Epithelial cell of proximal tubule (primary cell): Measurements from ENCODE around the gene C1S. TPM values are rescaled to one million over a fixed set of nuclear protein-coding genes. Genes with fewer than 3 reads are reported as not detected.
"Not testable (repeated sequence)": the region's sequence is repeated elsewhere in the genome, so short reads cannot be mapped to it uniquely, and the experiment has no call there.

Source experiments
- DNase-seq: peaks from one replicate; pipeline ENCODE4 v3.0.0-alpha.2; 2011; ENCODE audit warnings: low read depth
- H3K4me3 ChIP-seq: 2 replicates; pipeline ENCODE4 v1.5.1; 2011; ENCODE audit warnings: low read depth, mild to moderate bottlenecking, low read length
- total RNA-seq: library from RNA; depleted of rRNA; stranded (reverse); fragments of >200 nt; gene quantifications from 2 replicates; pipeline ENCODE4 v1.2.3, GENCODE V29; 2015
- TF ChIP-seq, protein P1 (sequence below): conservative IDR thresholded peaks from 2 replicates; pipeline ENCODE4 v1.5.1; 2012; ENCODE audit warnings: low read depth, mild to moderate bottlenecking, low read length

C1S gene
- total RNA-seq, 1 donor from 2014 or later = 1.3 TPM

DNA sequence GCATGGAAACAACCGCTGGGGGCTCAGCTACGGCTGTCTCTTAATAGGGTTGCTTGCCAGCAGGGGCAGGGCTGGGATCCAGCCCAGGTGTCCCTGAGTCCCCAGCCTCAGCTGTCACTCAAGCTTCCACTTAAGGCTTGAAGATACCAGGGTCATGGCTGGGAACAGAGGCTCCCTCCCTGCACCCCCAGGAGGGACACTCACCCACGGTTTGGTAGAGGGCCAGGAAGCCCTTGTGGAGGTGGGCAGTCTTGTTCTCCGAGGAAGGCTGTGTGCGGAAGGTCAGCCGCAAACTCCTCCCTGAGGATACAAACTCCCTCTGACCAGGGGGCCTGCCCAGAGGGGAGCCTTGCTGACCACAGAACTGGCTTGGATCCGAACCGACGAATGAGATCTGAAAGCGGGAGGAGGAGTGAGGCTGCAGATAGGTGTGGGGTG lies 41.2 kb downstream of the C1S start:
- TF ChIP-seq, protein P1, sequence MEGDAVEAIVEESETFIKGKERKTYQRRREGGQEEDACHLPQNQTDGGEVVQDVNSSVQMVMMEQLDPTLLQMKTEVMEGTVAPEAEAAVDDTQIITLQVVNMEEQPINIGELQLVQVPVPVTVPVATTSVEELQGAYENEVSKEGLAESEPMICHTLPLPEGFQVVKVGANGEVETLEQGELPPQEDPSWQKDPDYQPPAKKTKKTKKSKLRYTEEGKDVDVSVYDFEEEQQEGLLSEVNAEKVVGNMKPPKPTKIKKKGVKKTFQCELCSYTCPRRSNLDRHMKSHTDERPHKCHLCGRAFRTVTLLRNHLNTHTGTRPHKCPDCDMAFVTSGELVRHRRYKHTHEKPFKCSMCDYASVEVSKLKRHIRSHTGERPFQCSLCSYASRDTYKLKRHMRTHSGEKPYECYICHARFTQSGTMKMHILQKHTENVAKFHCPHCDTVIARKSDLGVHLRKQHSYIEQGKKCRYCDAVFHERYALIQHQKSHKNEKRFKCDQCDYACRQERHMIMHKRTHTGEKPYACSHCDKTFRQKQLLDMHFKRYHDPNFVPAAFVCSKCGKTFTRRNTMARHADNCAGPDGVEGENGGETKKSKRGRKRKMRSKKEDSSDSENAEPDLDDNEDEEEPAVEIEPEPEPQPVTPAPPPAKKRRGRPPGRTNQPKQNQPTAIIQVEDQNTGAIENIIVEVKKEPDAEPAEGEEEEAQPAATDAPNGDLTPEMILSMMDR = no peak
- H3K4me3 ChIP-seq = no peak overlapping the region
- DNase-seq = no peak

DNA sequence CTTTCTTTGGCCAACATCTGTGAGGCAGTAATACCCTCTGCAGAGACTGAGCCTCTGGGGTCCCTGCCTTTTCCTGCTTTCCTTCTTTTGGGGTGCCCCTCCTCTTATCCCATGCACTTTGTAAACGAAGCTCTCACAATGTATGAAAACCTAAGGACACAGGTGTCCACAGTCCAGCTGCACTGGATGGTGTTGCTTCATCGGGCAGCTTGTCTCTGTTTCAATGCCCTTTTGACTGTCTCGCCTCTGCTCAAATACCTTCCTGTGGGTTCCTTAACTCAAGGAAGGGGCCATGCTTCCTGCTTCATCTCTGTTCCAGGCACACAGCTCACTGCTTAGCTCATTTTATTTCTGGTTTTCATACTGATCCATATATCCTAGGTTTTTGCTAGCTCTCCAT lies 42.1 kb downstream of the C1S start:
- no peak for DNase-seq
- TF ChIP-seq, protein P1 = no peak
- no peak overlapping the region for H3K4me3 ChIP-seq

DNA sequence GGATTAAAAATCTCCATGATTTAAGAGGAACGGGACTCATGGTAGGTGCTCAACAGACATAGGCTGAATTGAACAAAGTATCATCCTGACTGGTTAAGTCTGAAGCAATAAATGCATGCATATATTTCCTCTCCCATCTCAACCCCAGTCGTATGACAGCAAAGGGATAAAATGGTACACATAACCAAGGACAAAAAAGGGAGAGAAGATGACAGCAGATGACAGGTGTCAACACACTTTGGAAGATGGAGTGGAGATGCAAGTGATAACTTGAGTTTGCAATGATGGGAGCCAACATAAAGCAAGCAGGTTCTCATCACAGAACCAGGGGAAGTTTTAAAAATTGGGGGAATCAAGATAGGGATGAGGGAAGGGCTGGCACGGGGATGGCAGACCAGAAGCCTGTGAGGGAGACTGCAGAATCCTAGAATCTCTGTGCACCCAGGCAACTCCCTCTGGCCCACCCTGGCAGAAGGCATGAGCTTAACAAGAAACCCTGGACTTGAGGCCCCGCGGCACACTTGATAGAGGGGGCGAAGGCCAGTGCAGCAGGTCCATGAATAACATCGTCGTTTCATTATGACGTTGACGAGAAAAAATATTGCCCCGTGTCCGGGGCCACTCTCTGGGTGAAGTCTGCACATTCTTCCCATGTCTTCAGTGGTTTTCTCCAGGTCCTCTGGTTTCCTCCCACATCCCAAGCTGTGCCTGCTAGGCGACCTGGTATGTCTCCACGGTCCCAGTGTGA lies 43.5 kb downstream of the C1S start:
- DNase-seq = no peak
- TF ChIP-seq, protein P1 = no peak
- no peak overlapping the region for H3K4me3 ChIP-seq

DNA sequence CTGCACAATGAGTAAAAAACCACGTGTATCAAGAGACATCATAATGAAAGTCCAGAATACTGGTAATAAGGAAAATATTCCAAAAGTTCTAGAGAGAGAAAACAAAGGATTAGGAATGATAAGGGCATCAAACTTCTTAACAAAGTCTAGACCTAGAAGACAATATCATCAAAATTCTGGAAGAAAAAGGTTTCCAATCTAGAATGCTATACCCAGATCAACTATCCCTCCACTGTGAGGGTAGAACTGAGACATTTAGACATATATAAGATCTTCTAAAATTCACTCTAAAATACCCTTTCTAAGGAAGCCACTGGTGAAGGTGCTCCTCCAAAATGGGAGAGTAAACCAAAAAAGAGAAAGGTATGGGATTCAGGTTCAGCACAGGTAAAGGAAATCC lies 45.6 kb downstream of the C1S start:
- no peak overlapping the region for H3K4me3 ChIP-seq
- TF ChIP-seq, protein P1 = no peak
- no peak for DNase-seq

DNA sequence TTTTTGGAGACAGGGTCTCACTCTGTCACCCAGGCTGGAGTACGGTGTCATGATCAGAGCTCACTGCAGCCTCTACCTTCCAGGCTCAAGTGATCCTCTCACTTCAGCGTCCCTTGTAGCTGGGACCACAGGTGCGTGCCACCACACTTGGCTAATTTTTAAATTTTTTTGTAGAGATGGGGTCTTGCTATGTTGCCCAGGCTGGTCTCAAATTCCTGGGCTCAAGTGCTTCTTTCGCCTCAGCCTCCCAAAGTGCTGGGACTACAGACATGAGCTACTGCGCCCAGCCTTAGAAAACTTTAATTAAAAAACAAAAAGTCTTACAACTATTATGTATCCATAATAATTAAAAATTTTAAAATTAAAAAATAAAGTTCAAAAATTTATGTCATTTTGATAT lies 46.7 kb downstream of the C1S start:
- DNase-seq = not testable (repeated sequence)
- H3K4me3 ChIP-seq = peak overlapping the region; percentile 26

DNA sequence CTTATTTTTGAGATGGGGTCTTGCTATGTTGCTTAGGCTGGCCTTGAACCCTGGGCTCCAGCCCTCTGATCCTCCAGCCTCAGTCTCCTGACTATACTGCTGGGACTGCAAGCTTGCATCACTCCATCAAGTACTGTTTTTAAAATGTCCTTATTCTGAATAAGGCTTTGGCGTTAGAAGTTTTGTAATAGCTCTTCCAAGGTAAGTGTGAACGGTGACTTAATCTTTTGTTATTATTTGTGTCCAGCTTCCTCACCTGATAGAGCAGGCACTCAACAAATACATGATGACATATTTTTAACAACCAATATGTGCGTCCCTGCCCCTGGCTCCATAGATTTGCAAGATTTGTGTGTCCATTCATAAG lies 47.1 kb downstream of the C1S start:
- DNase-seq = no peak
- TF ChIP-seq, protein P1 = no peak
- peak overlapping the region; percentile 67 for H3K4me3 ChIP-seq

DNA sequence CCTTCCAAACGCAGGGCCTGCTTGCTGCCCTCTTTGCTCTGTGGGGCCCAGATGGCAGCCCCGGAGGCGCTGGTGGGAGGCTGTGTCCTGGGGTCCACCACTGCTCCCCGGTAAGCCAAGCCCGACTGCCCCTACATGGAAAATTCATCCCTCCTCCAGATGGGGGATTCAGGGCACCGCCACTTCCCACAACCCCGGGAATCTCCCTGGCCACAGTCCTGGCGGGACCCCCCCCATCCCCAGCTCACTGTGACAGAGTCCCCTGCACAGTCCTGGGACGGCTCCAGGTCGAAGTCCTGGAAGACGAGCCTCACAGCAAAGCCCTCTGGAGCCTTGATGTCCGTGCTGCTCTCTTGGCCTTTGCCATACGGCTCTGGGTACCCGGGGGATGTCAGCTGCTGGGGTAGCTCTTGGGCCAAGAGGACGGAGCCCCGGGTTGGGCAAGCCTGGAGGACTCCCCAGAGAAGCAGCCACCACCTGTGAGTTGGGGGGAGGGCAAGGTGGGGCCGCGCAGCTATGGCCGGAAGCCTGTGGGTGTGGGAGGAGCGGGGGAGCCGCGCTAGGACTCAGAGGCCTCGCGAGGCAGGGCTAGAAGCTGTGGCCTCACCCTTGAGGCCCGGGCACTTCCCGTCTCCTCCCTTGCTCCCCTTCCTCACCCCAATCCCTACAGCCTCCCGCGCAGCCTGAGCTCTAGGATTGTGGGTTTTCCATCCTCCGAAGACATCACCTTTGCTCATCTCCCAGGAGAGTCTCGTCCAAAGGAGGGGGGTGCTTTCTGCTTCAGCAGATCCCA lies 47.7 kb downstream of the C1S start:
- TF ChIP-seq, protein P1 = no peak
- no peak for DNase-seq
- peak overlapping the region; percentile 67 for H3K4me3 ChIP-seq
